BJ (cell line): Measurements from ENCODE around the gene HIGD1A. TPM values are rescaled to one million over a fixed set of nuclear protein-coding genes. Genes with fewer than 3 reads are reported as not detected.

Source experiments
- CTCF ChIA-PET: fragments of 350-600 bp; formaldehyde crosslinking; extraction: SDS; loops from one replicate; lab custom pipeline; 2021; ENCODE audit warnings: antibody characterized with exemption, inconsistent platforms; lab: Yijun Ruan, JAX
- POLR2A ChIA-PET: fragments of 300-600 bp; sonication (Branson Sonifier 250); formaldehyde crosslinking; extraction: SDS; loops from one replicate; lab custom pipeline; 2021; ENCODE audit warnings: antibody characterized with exemption; lab: Charles Lee
- DNase-seq: peaks from one replicate; pipeline ENCODE4 v3.0.0-alpha.2; 2011; ENCODE audit warnings: low read depth
- H3K27me3 ChIP-seq: 2 replicates; pipeline ENCODE4 v1.6.0; 2011; ENCODE audit warnings: low read length; ENCODE audit not compliant: control insufficient read depth, insufficient read depth
- H3K36me3 ChIP-seq: 2 replicates; pipeline ENCODE4 v1.5.1; 2011; ENCODE audit warnings: low read length; ENCODE audit not compliant: control insufficient read depth, insufficient read depth
- H3K4me3 ChIP-seq: 2 replicates; pipeline ENCODE4 v1.5.1; 2011; ENCODE audit warnings: low read depth, mild to moderate bottlenecking, control low read depth, low read length
- polyA plus RNA-seq: library from polyadenylated mRNA; depleted of rRNA; stranded (reverse); fragments of >200 nt; gene quantifications from 2 replicates; pipeline ENCODE4 v1.2.3, GENCODE V29; 2011
- TF ChIP-seq, protein P1 (sequence below): IDR thresholded peaks from 2 replicates; pipeline ENCODE4 v1.5.1; 2011; ENCODE audit warnings: low read depth, mild to moderate bottlenecking, control low read depth, inconsistent platforms, low read length, moderate library complexity; ENCODE audit not compliant: insufficient read depth

The HIGD1A gene
- polyA plus RNA-seq, 1 experiment = 51.1 TPM

DNA sequence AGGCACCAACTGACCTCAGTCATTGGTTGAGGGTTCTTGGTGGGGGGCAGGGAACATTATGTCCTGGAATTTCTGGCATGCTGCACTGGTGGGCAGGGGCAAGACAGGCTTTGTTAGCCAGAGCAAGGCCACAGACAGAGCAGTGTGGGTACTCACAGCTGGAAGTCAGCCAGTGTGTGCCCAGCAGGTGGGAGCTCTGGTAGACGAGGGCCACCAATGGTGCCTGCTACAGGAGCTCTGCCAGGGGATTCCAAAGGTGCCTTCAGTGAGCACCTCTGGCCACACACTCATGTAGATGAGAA is 40.1 kb upstream of the HIGD1A start:
- Histone ChIP-seq H3K27me3 (peaks cover 5% of the 10 kb centered on the region), H3K4me3 (no peak overlapping the region), H3K36me3 (no peaks in the 10 kb centered on the region)
- TF ChIP-seq, protein P1, sequence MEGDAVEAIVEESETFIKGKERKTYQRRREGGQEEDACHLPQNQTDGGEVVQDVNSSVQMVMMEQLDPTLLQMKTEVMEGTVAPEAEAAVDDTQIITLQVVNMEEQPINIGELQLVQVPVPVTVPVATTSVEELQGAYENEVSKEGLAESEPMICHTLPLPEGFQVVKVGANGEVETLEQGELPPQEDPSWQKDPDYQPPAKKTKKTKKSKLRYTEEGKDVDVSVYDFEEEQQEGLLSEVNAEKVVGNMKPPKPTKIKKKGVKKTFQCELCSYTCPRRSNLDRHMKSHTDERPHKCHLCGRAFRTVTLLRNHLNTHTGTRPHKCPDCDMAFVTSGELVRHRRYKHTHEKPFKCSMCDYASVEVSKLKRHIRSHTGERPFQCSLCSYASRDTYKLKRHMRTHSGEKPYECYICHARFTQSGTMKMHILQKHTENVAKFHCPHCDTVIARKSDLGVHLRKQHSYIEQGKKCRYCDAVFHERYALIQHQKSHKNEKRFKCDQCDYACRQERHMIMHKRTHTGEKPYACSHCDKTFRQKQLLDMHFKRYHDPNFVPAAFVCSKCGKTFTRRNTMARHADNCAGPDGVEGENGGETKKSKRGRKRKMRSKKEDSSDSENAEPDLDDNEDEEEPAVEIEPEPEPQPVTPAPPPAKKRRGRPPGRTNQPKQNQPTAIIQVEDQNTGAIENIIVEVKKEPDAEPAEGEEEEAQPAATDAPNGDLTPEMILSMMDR = no peak
- ChIA-PET POLR2A (no interaction called here), CTCF (interaction anchor here (0.8 to 0.9 kb wide), 2 partner anchors 25 to 65 kb away, joined by 3 read pairs; no protein-coding TSS in a partner anchor)
- DNase-seq = no peak

GRCh38 chr3:42843713-42844411 is 39.6 kb upstream of the HIGD1A start:
- DNase-seq = no peak
- Histone ChIP-seq H3K4me3 (no peak overlapping the region), H3K27me3 (peaks cover 5% of the 10 kb centered on the region), H3K36me3 (no peaks in the 10 kb centered on the region)
- POLR2A ChIA-PET = no interaction called here
- CTCF ChIA-PET = interaction anchor here (0.8 to 0.9 kb wide), 2 partner anchors 25 to 64 kb away, joined by 3 read pairs; no protein-coding TSS in a partner anchor
- TF ChIP-seq, protein P1 = no peak

DNA sequence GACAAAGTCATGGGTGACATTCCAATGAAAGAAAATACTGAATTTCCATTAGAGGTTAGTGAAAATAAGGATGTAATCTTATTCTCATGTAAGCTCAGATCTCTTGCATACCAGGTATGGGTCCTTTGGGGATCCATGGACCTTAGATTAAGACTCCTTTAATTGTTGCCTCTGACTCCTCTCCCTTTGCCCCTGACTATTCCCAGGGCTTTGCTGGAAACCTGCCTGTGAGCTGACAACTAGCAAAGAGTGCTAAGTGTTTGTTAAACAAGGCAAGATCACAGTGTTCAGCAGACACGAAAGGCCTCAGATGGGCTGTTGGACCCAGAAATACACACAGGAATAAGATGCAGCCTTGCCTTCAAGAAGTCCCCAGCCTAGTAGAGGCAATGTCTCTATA is 37.0 kb upstream of the HIGD1A start:
- no peaks in the 10 kb centered on the region for H3K36me3 ChIP-seq
- POLR2A ChIA-PET = no interaction called here
- CTCF ChIA-PET = interaction anchor here (2.4 kb wide), 1 partner anchor 62 kb away, joined by 28 read pairs; no protein-coding TSS in a partner anchor
- no peak overlapping the region for H3K4me3 ChIP-seq
- TF ChIP-seq, protein P1 = no peak
- DNase-seq = no peak
- H3K27me3 ChIP-seq = peaks cover 4% of the 10 kb centered on the region; the same call in 1 of the 2 replicates

- no peaks in the 10 kb centered on the region for H3K36me3 ChIP-seq
- peak; percentile 9 for DNase-seq
- ChIA-PET CTCF (interaction anchor here (0.6 to 2.4 kb wide), 25 partner anchors 9 to 94 kb away, joined by 3 to 28 read pairs (median 4); partner anchors contain the start of gene HIGD1A), POLR2A (no interaction called here)
- 0 out of 2 replicates have a peak, but pooled peaks cover 2% of the 10 kb centered on the region for H3K27me3 ChIP-seq
- no peak overlapping the region for H3K4me3 ChIP-seq
- TF ChIP-seq, protein P1 = peak; percentile 77
Observed at GRCh38 chr3:42839616-42840015, 35.3 kb upstream of the HIGD1A start.

- POLR2A ChIA-PET = no interaction called here
- no peaks in the 10 kb centered on the region for H3K36me3 ChIP-seq
- DNase-seq = no peak
- H3K27me3 ChIP-seq = no peaks in the 10 kb centered on the region
- CTCF ChIA-PET = interaction anchor here (0.8 to 2.4 kb wide), 12 partner anchors 9 to 93 kb away, joined by 3 to 26 read pairs (median 3); partner anchors contain the start of gene HIGD1A
- H3K4me3 ChIP-seq = no peak overlapping the region
- TF ChIP-seq, protein P1 = no peak
Observed at GRCh38 chr3:42838571-42838970, 34.3 kb upstream of the HIGD1A start.
